Common myeloid progenitor, CD34-positive (primary cell): Measurements from ENCODE around the gene SMIM14.
A peak's percentile ranks its signal among the peaks of the same experiment; 100 is the strongest.

Experiments
- CTCF ChIA-PET: fragments of 350-600 bp; sonication (Branson Sonifier 250); formaldehyde crosslinking; loops from one replicate; lab custom pipeline; 2021; ENCODE audit warnings: antibody characterized with exemption; lab: Charles Lee
- POLR2A ChIA-PET: fragments of 350-600 bp; sonication (Branson Sonifier 250); formaldehyde crosslinking; loops from one replicate; lab custom pipeline; 2021; ENCODE audit warnings: antibody characterized with exemption; lab: Charles Lee
- DNase-seq, 3 donors: peaks; one replicate each; pipeline versions ENCODE4 v3.0.0 to v3.0.0-alpha.2; 2013
- H3K27ac ChIP-seq, 2 experiments: 1 replicate in 1 of 2; 2 replicates in 1 of 2; pipeline ENCODE4 v1.7.0; 2013; ENCODE audit warnings: inconsistent platforms in 2 of 2, low read length in 2 of 2, mild to moderate bottlenecking in 2 of 2, low read depth in 1 of 2, moderate library complexity in 1 of 2; ENCODE audit not compliant: severe bottlenecking in 2 of 2, insufficient read depth in 1 of 2, poor library complexity in 1 of 2
- H3K27me3 ChIP-seq, 5 experiments: replicated peaks in 2 of 5; 1 replicate in 3 of 5; 2 replicates in 2 of 5; pipeline versions ENCODE4 v1.6.1 to v1.7.0; 2013; ENCODE audit warnings: low read length in 4 of 5, mild to moderate bottlenecking in 2 of 5, moderate library complexity in 2 of 5, inconsistent platforms in 1 of 5; ENCODE audit not compliant: insufficient read depth in 5 of 5, control insufficient read depth in 4 of 5
- H3K36me3 ChIP-seq, 4 experiments: 1 replicate in 2 of 4; 2 replicates in 2 of 4; pipeline versions ENCODE4 v1.6.1 to v1.7.0; 2013; ENCODE audit warnings: low read length in 3 of 4, control low read depth in 1 of 4, mild to moderate bottlenecking in 1 of 4; ENCODE audit not compliant: control insufficient read depth in 4 of 4, insufficient read depth in 4 of 4
- H3K4me1 ChIP-seq, 4 experiments: 1 replicate in 3 of 4; 2 replicates in 1 of 4; pipeline versions ENCODE4 v1.6.1 to v1.7.1; 2013; ENCODE audit warnings: low read length in 3 of 4, mild to moderate bottlenecking in 3 of 4, control low read depth in 1 of 4, inconsistent platforms in 1 of 4, moderate library complexity in 1 of 4; ENCODE audit not compliant: control insufficient read depth in 4 of 4, insufficient read depth in 4 of 4; ENCODE audit errors: control extremely low read depth in 1 of 4
- H3K4me3 ChIP-seq, 7 experiments: 1 replicate in 4 of 7; 2 replicates in 3 of 7; pipeline versions ENCODE4 v1.5.1 to v1.7.0; 2013; ENCODE audit warnings: mild to moderate bottlenecking in 7 of 7, low read length in 6 of 7, moderate library complexity in 6 of 7, inconsistent platforms in 2 of 7, low read depth in 2 of 7, control low read depth in 1 of 7; ENCODE audit not compliant: insufficient read depth in 4 of 7, control insufficient read depth in 1 of 7; ENCODE audit errors: extremely low read depth in 1 of 7
- H3K9me3 ChIP-seq, 5 experiments: 1 replicate in 4 of 5; 2 replicates in 1 of 5; pipeline versions ENCODE4 v1.6.1 to v1.7.1; 2013; ENCODE audit warnings: low read length in 4 of 5, mild to moderate bottlenecking in 2 of 5, inconsistent platforms in 1 of 5, low read depth in 1 of 5, moderate library complexity in 1 of 5; ENCODE audit not compliant: control insufficient read depth in 4 of 5, insufficient read depth in 2 of 5; ENCODE audit errors: control extremely low read depth in 1 of 5
- WGBS: methylation state at CpG from one replicate; pipeline ENCODE4 v1.1.5; 2013; ENCODE audit not compliant: insufficient coverage; 5-methylcytosine and 5-hydroxymethylcytosine counted together

The SMIM14 gene

GRCh38 chr4:39606747-39607146 lies 31.9 kb downstream of the SMIM14 start:
- CTCF ChIA-PET = no interaction called here
- no peak overlapping the region for H3K4me3 ChIP-seq
- no peak overlapping the region for H3K27ac ChIP-seq

GRCh38 chr4:39597695-39598381 lies 40.8 kb downstream of the SMIM14 start:
- Histone ChIP-seq H3K36me3 (peaks cover 0 to 5% (median 2%) of the 10 kb centered on the region in 4 experiments), H3K27ac (peak overlapping the region in 1 of 2 experiments; percentile 31), H3K27me3 (no peaks in the 10 kb centered on the region), H3K9me3 (no peaks in the 10 kb centered on the region), H3K4me1 (peaks cover 0 to 4% (median 4%) of the 10 kb centered on the region in 4 experiments), H3K4me3 (no peak overlapping the region)
- WGBS = no CpG with 5 or more reads among the region's 3 CpGs
- POLR2A ChIA-PET = no interaction called here
- DNase-seq = peak in 1 of 3 donors; percentile 2
- CTCF ChIA-PET = no interaction called here

More at GRCh38 chr4:39606747-39607146, 31.9 kb downstream of the SMIM14 start:
- no peaks in the 10 kb centered on the region for H3K27me3 ChIP-seq
- 100% methylated on average over 1 of the region's 2 CpGs for WGBS
- H3K9me3 ChIP-seq = peaks cover 0 to 8% (median 0%) of the 10 kb centered on the region in 5 experiments
- no peak for DNase-seq
- no peaks in the 10 kb centered on the region for H3K4me1 ChIP-seq
- POLR2A ChIA-PET = no interaction called here
- H3K36me3 ChIP-seq = peaks cover 0 to 6% (median 3%) of the 10 kb centered on the region in 4 experiments

GRCh38 chr4:39596971-39597370 lies 41.7 kb downstream of the SMIM14 start:
- no peak for DNase-seq
- Histone ChIP-seq H3K27ac (no peak overlapping the region), H3K4me1 (peaks cover 0 to 4% (median 4%) of the 10 kb centered on the region in 4 experiments), H3K9me3 (no peaks in the 10 kb centered on the region), H3K27me3 (no peaks in the 10 kb centered on the region), H3K4me3 (no peak overlapping the region), H3K36me3 (peaks cover 0 to 5% (median 1%) of the 10 kb centered on the region in 4 experiments)
- CTCF ChIA-PET = no interaction called here
- WGBS = no CpG with 5 or more reads among the region's 3 CpGs
- POLR2A ChIA-PET = no interaction called here

GRCh38 chr4:39591290-39591689 lies 47.4 kb downstream of the SMIM14 start:
- Histone ChIP-seq H3K27me3 (no peaks in the 10 kb centered on the region), H3K4me1 (no peaks in the 10 kb centered on the region), H3K4me3 (no peak overlapping the region), H3K36me3 (peaks cover 0 to 1% (median 0%) of the 10 kb centered on the region in 4 experiments), H3K9me3 (peaks cover 0 to 3% (median 0%) of the 10 kb centered on the region in 5 experiments), H3K27ac (no peak overlapping the region)
- 100% methylated on average over 3 of the region's 5 CpGs for WGBS
- DNase-seq = no peak
- ChIA-PET POLR2A (no interaction called here), CTCF (no interaction called here)

- CTCF ChIA-PET = no interaction called here
- POLR2A ChIA-PET = no interaction called here
These were observed 50.8 kb downstream of the SMIM14 start for GRCh38 chr4:39587881-39588280.

GRCh38 chr4:39574946-39575345 lies 63.7 kb downstream of the SMIM14 start:
- ChIA-PET CTCF (no interaction called here), POLR2A (no interaction called here)
- no peaks in the 10 kb centered on the region for H3K4me1 ChIP-seq
- no peak overlapping the region for H3K4me3 ChIP-seq
- DNase-seq = no peak
- H3K27ac ChIP-seq = no peak overlapping the region
- WGBS = 96% methylated on average over 3 of the region's 5 CpGs
- H3K9me3 ChIP-seq = no peaks in the 10 kb centered on the region
- peaks cover 0 to 3% (median 0%) of the 10 kb centered on the region in 4 experiments for H3K36me3 ChIP-seq
- no peaks in the 10 kb centered on the region for H3K27me3 ChIP-seq

More at GRCh38 chr4:39587881-39588280, 50.8 kb downstream of the SMIM14 start:
- H3K36me3 ChIP-seq = peaks cover 0 to 2% (median under 1%) of the 10 kb centered on the region in 4 experiments
- H3K4me1 ChIP-seq = no peaks in the 10 kb centered on the region
- H3K9me3 ChIP-seq = peaks cover 0 to 7% (median 0%) of the 10 kb centered on the region in 5 experiments
- WGBS = 100% methylated on average over 1 of the region's 3 CpGs
- no peak for DNase-seq
- H3K27ac ChIP-seq = no peak overlapping the region
- H3K27me3 ChIP-seq = no peaks in the 10 kb centered on the region
- H3K4me3 ChIP-seq = no peak overlapping the region

- 100% methylated on average over 1 of the region's 6 CpGs for WGBS
These were observed 67.2 kb downstream of the SMIM14 start for GRCh38 chr4:39571504-39571903.

More at GRCh38 chr4:39571504-39571903, 67.2 kb downstream of the SMIM14 start:
- Histone ChIP-seq H3K27ac (no peak overlapping the region), H3K27me3 (no peaks in the 10 kb centered on the region), H3K9me3 (no peaks in the 10 kb centered on the region), H3K4me3 (no peak overlapping the region), H3K4me1 (no peaks in the 10 kb centered on the region), H3K36me3 (peaks cover 0 to 3% (median 0%) of the 10 kb centered on the region in 4 experiments)
- POLR2A ChIA-PET = no interaction called here
- DNase-seq = no peak
- CTCF ChIA-PET = no interaction called here
